GM19463 (cell line): ENCODE results near the gene PARD3.
A peak's percentile ranks its signal among the peaks of the same experiment; 100 is the strongest.
"Not testable (repeated sequence)": the region's sequence is repeated elsewhere in the genome, so short reads cannot be mapped to it uniquely, and the experiment has no call there.

ENCODE experiments used
- ATAC-seq: cut with Tn5 transposase; IDR thresholded peaks from one replicate; pipeline ENCODE4 v1.9.1; 2021; ENCODE audit warnings: mild to moderate bottlenecking, moderate library complexity; ENCODE audit not compliant: unreplicated experiment

The PARD3 gene

DNA sequence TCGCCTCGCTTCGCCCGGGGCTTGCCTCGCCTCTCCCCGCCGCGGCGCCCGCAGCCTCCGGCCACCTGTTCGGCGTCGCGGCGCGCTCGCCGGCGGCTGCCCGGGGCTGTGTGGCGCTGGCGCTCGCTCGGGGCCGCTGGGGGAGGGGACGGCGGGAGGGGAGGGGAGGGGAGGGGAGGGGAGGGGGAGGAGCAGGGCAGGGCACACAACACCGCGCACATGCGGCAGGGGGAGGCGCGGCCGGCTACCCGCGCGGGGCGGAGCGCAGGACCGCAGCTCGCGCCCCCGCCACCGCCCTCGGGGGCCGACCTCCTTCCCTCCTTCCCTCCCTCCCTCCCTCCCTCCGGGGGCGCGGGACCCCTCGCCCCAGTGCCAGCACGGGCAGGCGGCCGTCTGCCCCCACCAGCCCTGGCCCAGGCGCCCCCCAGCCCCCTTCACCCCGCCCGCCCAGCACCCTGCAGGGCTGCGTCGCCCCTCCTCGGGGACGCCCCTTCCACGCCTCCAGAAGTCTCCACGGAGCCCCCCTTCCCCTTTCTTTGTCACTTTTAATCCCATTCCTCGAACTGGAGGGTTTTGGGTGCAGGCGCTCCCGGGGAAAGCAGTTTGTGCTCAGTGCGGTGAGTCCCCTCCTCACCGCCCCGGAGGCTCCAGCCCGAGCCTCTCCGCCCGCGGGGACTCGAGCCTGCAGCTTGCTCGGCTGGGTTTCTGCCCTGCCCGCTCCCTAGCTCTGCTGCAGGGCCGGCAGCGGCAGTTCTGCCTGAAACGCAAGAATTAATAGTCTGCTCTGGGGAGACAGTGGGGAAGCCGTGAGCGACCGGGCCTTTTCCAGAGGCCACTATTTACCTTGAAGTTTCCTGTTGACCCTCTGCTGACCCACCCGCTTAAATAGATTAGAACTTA is at the start of gene PARD3:
Gene PARD3 (minus strand): TSS at position 112 of the 900 bp plus-strand sequence. CDS start 301 bp downstream, outside the sequence.
- peak; percentile 63 for ATAC-seq

DNA sequence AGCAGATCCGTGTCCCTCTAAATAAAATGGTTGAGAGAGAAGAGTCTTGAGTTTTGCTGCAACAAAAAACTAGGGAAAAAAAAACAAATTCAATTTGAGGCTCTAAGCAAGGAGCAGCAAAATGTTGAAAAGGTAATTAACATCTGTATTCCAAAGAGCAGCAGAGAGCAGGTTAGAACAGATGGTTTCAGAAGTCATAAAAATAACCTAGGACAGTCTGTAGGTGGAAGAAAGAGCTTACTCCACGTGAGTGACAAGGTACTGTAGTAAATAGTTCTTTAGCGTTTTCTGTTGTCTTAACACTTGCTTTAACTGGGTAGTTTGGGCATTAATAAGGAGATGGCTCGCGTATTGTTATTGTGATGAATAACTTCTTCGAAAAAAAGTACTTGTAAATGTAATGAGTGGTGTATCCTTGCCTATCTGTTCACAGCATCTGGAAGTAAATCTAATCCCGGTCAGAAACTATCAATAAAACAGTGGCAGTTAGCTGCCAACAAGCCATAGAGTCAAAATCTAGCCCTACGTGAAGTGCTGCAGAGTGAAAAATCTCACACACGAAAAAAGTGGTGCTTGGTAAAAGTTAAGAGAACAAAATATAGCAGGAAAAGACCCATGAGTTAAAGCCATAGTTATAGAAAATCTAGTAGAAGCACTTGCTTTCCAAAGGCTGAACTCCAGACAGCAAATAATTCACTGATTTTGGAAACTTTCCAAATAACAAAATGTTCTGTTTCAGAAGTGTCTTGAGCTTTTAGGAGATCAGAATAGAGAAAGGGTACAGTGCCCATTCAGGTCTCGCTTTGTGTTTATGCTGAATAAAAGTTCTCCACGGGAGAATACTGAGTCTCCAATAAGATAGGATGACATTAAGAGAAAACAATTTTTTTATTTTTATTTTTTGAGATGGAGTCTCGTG is 49.3 kb upstream of the PARD3 start:
- no peak for ATAC-seq

DNA sequence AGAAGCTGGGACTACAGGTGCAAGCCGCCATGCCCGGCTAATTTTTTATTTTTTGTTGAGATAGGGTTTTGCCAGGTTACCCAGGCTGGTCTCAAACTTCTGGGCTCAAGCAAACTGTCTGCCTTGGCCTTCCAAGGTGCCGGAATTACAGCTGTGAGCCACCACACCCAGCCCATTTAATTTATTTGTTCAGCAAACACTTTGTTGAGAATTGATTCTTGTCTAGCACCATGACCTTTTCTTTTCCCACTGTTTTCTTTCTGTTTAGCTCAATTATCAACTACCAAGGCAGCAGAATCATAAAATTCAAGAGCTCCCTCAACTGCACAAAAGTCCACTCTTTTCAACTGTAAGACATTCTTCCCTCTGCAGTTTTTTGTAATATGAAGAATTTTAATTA is 47.8 kb upstream of the PARD3 start:
- no peak for ATAC-seq

DNA sequence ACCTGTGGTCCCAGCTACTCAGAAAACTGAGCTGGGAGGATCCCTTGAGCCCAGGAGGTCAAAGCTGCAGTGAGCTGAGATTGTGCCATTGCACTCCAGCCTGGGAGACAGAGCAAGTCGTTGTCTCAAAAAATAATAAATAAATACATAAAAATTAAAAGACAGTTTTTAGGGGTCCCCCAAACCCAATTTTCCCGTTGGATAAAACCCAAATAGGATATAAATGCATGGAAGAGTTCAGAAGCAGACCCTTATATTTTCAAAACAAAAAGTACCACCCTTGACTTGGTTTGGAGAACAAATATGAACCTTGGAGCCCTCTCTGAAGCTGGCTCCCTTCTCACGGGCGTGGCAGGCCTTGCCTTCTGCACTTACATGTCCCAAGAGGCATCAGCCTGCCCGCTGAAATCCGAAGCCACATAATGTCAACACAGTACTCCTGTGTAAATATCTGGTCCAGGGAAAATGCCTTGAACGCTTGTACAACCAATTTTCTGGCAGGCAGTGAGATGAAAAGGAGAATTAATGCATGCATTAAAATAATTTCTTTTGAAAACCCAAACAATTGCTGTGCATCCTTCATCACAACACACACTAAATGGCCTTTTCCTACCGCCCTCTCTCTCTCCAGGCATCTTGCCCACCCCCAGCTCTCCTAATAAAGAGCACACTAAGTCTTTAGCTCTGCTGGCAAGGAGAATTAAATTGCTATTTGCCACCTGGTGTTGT is 46.4 kb upstream of the PARD3 start:
- no peak for ATAC-seq

DNA sequence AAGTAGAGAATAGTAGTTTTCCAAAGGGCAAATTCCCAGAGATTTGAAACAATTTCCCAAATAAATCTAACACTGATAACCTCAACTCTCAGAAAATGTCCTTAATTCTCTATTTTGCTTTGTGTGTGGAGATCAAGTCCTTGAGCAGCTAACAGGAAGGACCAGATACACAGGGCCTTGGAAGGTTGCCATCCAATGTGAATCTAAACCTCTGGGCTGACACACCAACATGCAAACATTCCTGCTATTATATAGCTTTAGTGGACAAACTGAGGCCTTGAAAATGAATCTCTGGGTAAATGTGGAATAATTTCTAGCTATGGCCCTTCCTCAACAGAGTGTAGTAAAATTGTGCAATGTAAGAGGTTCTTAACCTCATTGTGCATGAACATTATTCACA is 44.1 kb upstream of the PARD3 start:
- no peak for ATAC-seq

DNA sequence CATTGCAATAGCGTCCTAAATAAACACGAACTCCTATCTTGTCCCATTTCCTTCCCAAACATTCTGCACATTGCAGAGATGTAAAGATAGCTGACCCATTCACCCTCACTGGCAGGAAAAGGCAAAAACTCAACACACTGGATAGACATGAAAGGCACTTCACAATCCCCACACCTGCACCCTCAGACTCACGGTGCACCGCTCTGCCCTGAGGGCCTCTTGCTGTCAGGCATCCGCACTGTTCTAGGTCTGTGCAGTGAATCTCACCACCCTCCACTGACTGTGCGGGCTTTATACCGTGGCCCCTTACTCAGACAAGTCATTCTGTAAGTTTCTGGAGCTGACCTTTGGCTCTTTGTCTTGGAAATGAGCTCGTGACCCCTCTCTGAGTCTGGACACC is 42.9 kb upstream of the PARD3 start:
- no peak for ATAC-seq

DNA sequence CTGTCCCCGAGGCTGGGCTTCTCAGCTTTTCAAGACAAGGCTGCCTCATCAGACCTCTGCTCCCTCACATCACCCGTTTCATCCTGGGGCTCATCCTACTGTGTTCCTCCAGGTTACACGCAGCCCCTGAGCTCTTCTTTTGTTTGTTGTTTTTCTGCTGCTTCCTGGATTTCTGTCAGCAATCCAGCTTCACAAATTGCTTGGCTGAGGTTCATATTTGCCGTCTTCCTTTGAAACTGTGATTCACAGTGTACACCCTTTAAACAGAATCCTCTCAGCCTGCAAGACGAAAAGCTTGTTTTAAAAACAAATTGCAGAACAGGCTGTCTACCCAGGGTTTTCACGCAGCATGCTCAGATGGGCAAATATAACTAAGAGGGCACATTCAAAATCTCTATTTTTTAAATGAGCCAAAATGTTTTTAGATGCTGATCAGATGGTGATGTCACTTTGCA is 39.1 kb upstream of the PARD3 start:
- no peak for ATAC-seq

DNA sequence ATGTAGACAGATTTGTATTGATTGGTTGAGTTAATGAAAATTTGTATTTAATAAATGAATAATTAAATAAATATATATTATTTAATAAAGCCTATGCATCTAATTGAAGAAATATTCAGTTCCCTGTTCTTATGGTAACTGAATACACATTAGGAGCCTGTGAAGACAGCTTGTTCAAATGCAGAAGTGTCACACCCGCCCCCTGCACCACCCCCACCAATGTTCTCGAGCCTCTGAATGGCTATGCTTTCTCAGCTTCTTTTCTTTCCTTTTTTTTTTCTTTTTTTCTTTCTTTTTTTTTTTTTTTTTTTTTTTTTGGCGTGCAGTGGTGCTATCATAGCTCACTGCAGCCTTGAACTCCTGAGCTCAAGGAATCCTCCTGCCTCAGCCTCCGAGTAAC is 38.3 kb upstream of the PARD3 start:
- no peak for ATAC-seq

DNA sequence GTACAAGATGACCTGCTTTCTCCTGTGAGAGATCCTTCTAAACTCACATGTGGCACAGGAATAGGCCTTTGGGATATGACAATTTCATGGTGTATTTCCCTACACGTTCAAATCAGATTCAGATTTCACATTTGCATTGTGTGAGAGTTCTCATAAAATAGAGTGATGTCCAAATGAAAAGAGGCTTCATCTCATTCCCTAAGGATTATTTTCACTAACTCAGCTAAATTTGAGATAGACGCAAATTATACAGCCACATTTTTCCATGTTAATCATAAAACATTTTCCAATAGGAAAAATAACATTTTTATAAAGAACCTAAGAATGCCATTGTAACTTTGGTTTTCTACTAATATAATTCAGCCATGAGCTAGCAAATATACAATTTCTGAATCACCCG is 35.5 kb upstream of the PARD3 start:
- no peak for ATAC-seq

DNA sequence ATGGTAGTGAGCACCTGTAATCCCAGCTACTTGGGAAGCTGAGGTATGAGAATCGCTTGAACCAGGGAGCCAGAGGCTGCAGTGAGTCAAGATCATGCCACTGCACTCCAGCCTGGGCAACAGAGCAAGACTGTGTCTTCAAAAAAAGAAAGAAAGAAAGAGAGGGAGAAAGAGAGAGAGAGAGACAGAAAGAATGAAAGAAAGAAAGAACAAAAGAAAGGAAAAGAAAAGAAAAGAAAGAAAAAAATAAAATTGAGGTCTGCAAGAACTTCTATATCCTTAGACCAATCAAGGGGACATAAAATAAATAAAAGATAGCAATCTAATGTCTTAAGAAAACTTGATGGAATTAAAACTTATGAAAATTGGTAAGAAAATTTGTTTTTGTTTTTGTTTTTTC is 34.9 kb upstream of the PARD3 start:
- no peak for ATAC-seq

DNA sequence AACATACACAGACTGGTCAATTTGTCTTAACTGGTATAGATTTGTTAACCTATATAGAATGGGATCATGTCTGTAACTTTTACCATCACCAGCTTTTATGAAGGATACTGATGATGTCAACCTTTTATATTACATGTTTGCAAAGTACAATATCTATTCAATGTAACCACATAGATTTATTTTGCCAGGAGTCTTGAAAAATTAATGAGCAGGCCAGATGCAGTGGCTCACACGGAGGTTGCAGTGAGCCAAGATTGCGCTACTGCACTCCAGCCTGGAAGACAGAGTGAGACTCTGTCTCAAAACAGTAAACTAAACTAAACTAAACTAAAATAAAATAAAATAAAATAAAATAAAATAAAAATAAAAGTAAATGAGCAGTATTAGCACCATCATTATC is 30.0 kb upstream of the PARD3 start:
- no peak for ATAC-seq

DNA sequence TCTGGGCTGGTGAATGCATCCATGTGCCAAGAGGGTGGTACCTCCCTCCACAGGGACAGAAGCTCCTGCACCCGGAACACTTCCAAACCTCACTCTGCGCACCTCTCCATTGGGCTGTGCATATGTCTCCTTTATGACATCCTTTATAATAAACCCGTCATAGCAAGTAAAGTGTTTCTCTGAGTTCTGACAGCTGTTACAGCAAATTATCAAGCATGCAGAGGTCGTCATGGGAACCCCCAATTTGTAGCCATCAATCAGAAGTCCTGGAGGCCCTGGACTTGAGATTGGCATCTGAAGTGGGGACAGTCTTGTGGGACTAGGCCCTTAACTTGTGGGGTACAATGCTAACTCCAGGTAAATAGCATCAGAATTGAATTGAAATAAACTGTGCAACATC is 29.4 kb upstream of the PARD3 start:
- no peak for ATAC-seq

DNA sequence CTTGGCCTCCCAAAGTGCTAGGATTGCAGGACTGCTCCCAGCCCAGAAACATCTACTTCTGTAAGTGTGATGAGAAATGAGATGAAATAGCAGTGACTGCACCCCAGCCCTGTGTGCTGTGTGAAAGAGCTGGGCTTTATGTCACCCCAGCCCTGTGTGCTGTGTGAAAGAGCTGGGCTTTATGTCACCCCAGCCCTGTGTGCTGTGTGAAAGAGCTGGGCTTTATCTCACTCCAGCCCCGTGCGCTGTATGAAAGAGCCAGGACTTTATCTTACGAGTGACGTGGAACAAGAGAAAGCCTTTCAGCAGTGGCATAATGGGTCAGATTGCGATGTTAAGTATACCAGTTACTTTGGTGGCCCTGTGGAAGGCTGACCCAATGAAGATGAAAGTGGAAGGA is 28.4 kb upstream of the PARD3 start:
- ATAC-seq: not testable (repeated sequence)

DNA sequence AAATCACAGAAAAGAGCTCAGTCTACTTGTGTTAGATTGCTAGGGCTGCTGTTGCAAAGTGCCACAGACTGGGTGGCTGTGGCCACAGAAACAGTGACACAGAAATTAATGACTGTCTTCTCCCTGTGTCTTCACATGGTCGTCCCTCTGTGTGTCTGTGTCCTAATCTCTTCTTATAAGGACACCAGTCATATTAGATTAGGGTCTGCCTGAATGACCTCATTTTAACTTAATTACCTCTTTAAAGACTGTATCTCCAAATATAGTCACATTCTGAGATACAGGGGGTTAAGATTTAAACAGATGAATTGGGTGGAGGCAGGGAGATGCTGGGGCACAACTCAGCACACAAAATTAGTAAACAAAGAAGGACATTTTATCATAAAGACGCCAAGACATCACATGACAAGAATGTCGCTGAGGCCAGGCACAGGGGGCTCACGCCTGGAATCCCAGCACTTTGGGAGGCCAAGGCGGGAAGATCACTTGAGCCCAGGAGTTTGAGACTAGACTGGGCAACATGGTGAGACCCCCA is 23.3 kb upstream of the PARD3 start:
- no peak for ATAC-seq

DNA sequence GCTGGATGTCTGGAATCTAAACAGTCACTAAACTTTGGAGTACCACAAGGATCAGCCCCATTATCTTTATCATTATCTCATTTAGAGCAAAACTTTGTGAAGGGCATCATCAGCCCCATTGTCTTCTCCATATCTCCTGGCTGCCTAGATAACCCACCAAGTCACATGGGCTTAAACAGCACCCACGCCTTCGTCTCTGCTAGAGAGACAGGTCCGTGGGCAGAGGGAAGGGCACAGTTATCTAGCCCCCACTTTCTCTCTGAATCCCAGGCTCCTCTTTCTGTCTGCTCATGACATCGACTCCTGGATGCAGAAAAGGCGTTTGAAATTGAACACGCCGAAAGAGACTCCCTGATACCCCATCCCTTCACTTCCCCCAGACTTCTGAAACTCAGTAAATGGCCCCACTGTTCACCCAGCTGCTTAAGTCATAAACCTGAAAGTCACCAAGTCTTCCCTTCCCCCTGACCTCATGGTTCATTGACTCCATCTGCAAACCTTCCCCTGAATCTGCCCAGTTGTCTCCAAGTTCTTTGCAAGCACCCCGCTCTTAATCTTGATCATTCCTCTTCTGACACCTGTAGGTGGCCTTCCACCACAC is 20.9 kb upstream of the PARD3 start:
- peak; percentile 83 for ATAC-seq

DNA sequence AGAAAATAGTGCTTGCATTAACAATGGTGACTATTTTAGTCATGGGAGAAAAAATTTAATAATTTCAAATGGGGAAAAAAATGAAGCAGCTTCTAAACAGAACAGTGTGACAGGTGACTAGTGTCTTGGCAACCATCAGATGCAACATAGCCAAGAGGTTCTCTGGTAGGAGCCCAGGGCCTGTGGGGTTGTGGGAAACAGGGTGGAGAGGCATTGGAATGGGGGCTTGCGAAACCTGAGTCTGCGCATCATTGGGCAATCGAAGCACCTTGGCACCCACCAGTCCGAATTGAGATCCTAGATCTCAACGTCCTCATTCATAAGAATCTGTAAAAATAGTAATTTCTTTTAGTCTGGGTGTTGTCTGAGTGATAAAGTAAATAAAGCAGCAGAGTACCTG is 19.2 kb upstream of the PARD3 start:
- ATAC-seq: no peak

DNA sequence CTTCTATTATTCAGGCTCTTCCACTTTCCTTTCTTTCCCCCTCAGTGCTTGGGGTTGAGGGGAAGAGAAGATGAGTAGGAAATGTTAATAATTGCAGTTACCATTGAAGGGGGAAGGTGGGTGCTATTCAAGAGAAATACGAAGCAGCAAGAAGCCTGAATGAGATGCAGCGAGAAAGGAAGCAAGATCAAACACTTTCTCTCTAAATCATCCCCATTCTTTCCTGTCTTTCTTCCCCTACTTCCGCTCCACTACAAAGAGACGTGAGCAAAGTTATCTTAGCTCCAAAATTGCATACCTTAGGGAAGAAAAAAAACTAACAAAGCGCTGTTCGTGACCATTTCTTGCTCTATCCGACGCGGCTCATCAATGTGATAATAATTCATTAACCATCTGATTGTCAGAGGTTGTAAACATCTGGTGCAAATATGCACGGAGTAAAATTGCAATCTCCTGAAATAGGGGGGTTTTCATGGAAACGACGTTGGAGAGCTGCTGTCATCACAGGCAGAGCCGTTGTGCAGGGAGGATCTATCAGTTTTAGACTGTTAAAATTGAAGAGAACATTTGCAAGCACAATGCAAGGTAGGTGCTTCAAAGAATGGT is 15.2 kb upstream of the PARD3 start:
- no peak for ATAC-seq

DNA sequence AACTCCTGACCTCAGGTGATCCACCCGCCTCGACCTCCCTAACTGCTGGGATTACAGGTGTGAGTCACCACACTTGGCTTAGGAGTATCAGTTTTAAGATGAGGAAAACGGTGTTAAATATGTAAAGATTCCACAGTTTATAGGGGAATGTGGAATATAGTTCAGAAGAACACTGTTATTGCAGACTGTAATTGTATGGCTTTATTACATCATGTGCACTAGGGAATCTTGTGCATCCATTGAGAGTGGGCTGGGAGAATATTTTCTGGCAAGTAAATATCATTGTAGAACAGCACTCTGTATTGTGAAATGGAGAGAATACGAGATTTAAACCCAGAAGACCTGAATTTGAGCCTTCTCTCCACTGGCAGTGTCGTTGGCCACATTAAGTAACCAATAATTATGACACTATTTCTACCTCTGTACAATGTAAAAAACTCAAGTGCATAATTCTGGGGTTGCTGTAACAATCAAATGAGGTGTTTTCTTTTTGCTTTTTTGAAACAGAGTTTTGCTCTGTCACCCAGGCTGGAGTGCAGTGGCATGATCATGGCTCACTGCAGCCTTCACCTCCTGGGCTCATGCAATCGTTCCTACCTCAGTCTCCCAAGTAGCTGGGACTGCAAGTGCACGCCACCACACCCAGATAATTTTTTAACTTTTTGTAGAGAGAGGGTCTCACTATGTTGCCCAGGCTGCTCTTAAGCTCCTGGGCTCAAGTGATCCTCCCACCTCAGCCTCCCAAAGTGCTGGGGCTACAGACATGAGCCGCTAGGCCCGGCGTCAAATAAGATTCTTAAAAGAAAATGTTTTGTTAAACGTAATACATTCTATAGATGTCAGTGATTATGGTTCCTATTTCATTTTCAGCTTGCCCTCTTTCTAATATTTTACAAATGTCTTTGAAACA is 12.0 kb upstream of the PARD3 start:
- ATAC-seq: no peak

DNA sequence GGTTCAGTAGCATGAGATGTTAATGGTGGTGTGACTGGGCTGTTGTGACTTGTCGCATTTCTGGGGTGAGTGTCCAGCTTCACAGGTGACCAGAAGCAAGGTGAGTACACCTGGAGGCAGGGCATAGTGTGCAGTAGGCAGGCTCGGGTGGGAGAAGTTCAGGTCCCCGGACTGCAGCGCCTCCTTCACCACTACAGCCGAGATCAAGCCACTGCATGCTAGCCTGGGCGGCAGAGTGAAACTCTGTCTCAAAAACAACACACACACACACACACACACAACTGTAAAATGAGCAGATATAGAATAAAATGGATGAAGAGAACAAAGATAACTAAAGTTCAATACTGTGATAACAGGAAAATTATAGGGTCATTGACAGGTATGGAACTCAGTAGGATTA is 11.1 kb upstream of the PARD3 start:
- no peak for ATAC-seq
